ENCODE measurements around the gene SYT17.
A peak's percentile ranks its signal among the peaks of the same experiment; 100 is the strongest.

SYT17 gene

GRCh38 chr16:19131825-19132218 lies 36.2 kb upstream of the SYT17 start:
- Histone ChIP-seq H3K36me3 (ENCODE audit: control insufficient read depth, insufficient read depth, low read length, severe bottlenecking) (no peaks in the 10 kb centered on the region), H3K4me3 (ENCODE audit: low read length) (no peak overlapping the region), H3K9me3 (ENCODE audit: control insufficient read depth, low read length) (no peaks in the 10 kb centered on the region), H3K9ac (ENCODE audit: low read length) (no peak overlapping the region), H3K4me1 (ENCODE audit: control insufficient read depth, insufficient read depth, low read length) (peaks cover 32% of the 10 kb centered on the region), H3K27me3 (replicated peaks; ENCODE audit: control insufficient read depth, insufficient read depth, low read length) (no peaks in the 10 kb centered on the region)
- no peak for DNase-seq (ENCODE audit: low read depth)

- Histone ChIP-seq H3K9me3 (ENCODE audit: control insufficient read depth, low read length) (no peaks in the 10 kb centered on the region), H3K4me1 (ENCODE audit: control insufficient read depth, insufficient read depth, low read length) (peaks cover 37% of the 10 kb centered on the region), H3K9ac (ENCODE audit: low read length) (no peak overlapping the region), H3K36me3 (ENCODE audit: control insufficient read depth, insufficient read depth, low read length, severe bottlenecking) (no peaks in the 10 kb centered on the region), H3K27me3 (replicated peaks; ENCODE audit: control insufficient read depth, insufficient read depth, low read length) (no peaks in the 10 kb centered on the region), H3K4me3 (ENCODE audit: low read length) (no peak overlapping the region)
- no peak for DNase-seq (ENCODE audit: low read depth)
Measured at GRCh38 chr16:19132255-19132654, 35.8 kb upstream of the SYT17 start.

GRCh38 chr16:19132898-19133297 lies 35.1 kb upstream of the SYT17 start:
- Histone ChIP-seq H3K9me3 (ENCODE audit: control insufficient read depth, low read length) (no peaks in the 10 kb centered on the region), H3K4me3 (ENCODE audit: low read length) (no peak overlapping the region), H3K36me3 (ENCODE audit: control insufficient read depth, insufficient read depth, low read length, severe bottlenecking) (no peaks in the 10 kb centered on the region), H3K4me1 (ENCODE audit: control insufficient read depth, insufficient read depth, low read length) (peaks cover 43% of the 10 kb centered on the region), H3K9ac (ENCODE audit: low read length) (no peak overlapping the region), H3K27me3 (replicated peaks; ENCODE audit: control insufficient read depth, insufficient read depth, low read length) (no peaks in the 10 kb centered on the region)
- DNase-seq (ENCODE audit: low read depth): no peak

- H3K4me3 ChIP-seq (ENCODE audit: low read length): no peak overlapping the region
- no peaks in the 10 kb centered on the region for H3K9me3 ChIP-seq (ENCODE audit: control insufficient read depth, low read length)
- peaks cover 50% of the 10 kb centered on the region for H3K4me1 ChIP-seq (ENCODE audit: control insufficient read depth, insufficient read depth, low read length)
- no peak overlapping the region for H3K9ac ChIP-seq (ENCODE audit: low read length)
- no peak for DNase-seq (ENCODE audit: low read depth)
- H3K36me3 ChIP-seq (ENCODE audit: control insufficient read depth, insufficient read depth, low read length, severe bottlenecking): no peaks in the 10 kb centered on the region
- no peaks in the 10 kb centered on the region for H3K27me3 ChIP-seq (replicated peaks; ENCODE audit: control insufficient read depth, insufficient read depth, low read length)
Measured at GRCh38 chr16:19133600-19133999, 34.4 kb upstream of the SYT17 start.

- no peaks in the 10 kb centered on the region for H3K27me3 ChIP-seq (replicated peaks; ENCODE audit: control insufficient read depth, insufficient read depth, low read length)
- DNase-seq (ENCODE audit: low read depth): no peak
- H3K9ac ChIP-seq (ENCODE audit: low read length): no peak overlapping the region
- H3K4me3 ChIP-seq (ENCODE audit: low read length): no peak overlapping the region
- H3K36me3 ChIP-seq (ENCODE audit: control insufficient read depth, insufficient read depth, low read length, severe bottlenecking): no peaks in the 10 kb centered on the region
- no peaks in the 10 kb centered on the region for H3K9me3 ChIP-seq (ENCODE audit: control insufficient read depth, low read length)
- peaks cover 64% of the 10 kb centered on the region for H3K4me1 ChIP-seq (ENCODE audit: control insufficient read depth, insufficient read depth, low read length)
Measured at GRCh38 chr16:19135201-19135842, 32.7 kb upstream of the SYT17 start.

- DNase-seq (ENCODE audit: low read depth): no peak
- Histone ChIP-seq H3K9me3 (ENCODE audit: control insufficient read depth, low read length) (no peaks in the 10 kb centered on the region), H3K27me3 (replicated peaks; ENCODE audit: control insufficient read depth, insufficient read depth, low read length) (no peaks in the 10 kb centered on the region), H3K4me3 (ENCODE audit: low read length) (peak overlapping the region; percentile 31), H3K9ac (ENCODE audit: low read length) (no peak overlapping the region), H3K36me3 (ENCODE audit: control insufficient read depth, insufficient read depth, low read length, severe bottlenecking) (no peaks in the 10 kb centered on the region), H3K4me1 (ENCODE audit: control insufficient read depth, insufficient read depth, low read length) (peaks cover 64% of the 10 kb centered on the region)
Measured at GRCh38 chr16:19135896-19136438, 32.1 kb upstream of the SYT17 start.

- no peaks in the 10 kb centered on the region for H3K36me3 ChIP-seq (ENCODE audit: control insufficient read depth, insufficient read depth, low read length, severe bottlenecking)
- peak overlapping the region; percentile 31 for H3K4me3 ChIP-seq (ENCODE audit: low read length)
- peaks cover 57% of the 10 kb centered on the region for H3K4me1 ChIP-seq (ENCODE audit: control insufficient read depth, insufficient read depth, low read length)
- H3K9ac ChIP-seq (ENCODE audit: low read length): peak overlapping the region; percentile 63
- DNase-seq (ENCODE audit: low read depth): no peak
- H3K27me3 ChIP-seq (replicated peaks; ENCODE audit: control insufficient read depth, insufficient read depth, low read length): no peaks in the 10 kb centered on the region
- H3K9me3 ChIP-seq (ENCODE audit: control insufficient read depth, low read length): no peaks in the 10 kb centered on the region
Measured at GRCh38 chr16:19136549-19137196, 31.4 kb upstream of the SYT17 start.

- DNase-seq (ENCODE audit: low read depth): no peak
- Histone ChIP-seq H3K9ac (ENCODE audit: low read length) (peak overlapping the region; percentile 63), H3K9me3 (ENCODE audit: control insufficient read depth, low read length) (no peaks in the 10 kb centered on the region), H3K36me3 (ENCODE audit: control insufficient read depth, insufficient read depth, low read length, severe bottlenecking) (no peaks in the 10 kb centered on the region), H3K4me1 (ENCODE audit: control insufficient read depth, insufficient read depth, low read length) (peaks cover 53% of the 10 kb centered on the region), H3K27me3 (replicated peaks; ENCODE audit: control insufficient read depth, insufficient read depth, low read length) (no peaks in the 10 kb centered on the region), H3K4me3 (ENCODE audit: low read length) (peak overlapping the region; percentile 31)
Measured at GRCh38 chr16:19137201-19138128, 30.6 kb upstream of the SYT17 start.

- peaks cover 53% of the 10 kb centered on the region for H3K4me1 ChIP-seq (ENCODE audit: control insufficient read depth, insufficient read depth, low read length)
- DNase-seq (ENCODE audit: low read depth): peak; percentile 89
- peaks cover under 1% of the 10 kb centered on the region for H3K27me3 ChIP-seq (replicated peaks; ENCODE audit: control insufficient read depth, insufficient read depth, low read length)
- no peaks in the 10 kb centered on the region for H3K36me3 ChIP-seq (ENCODE audit: control insufficient read depth, insufficient read depth, low read length, severe bottlenecking)
- H3K9me3 ChIP-seq (ENCODE audit: control insufficient read depth, low read length): no peaks in the 10 kb centered on the region
- no peak overlapping the region for H3K4me3 ChIP-seq (ENCODE audit: low read length)
- H3K9ac ChIP-seq (ENCODE audit: low read length): peak overlapping the region; percentile 39
Measured at GRCh38 chr16:19138601-19139000, 29.4 kb upstream of the SYT17 start.

- H3K27me3 ChIP-seq (replicated peaks; ENCODE audit: control insufficient read depth, insufficient read depth, low read length): peaks cover 7% of the 10 kb centered on the region
- H3K36me3 ChIP-seq (ENCODE audit: control insufficient read depth, insufficient read depth, low read length, severe bottlenecking): no peaks in the 10 kb centered on the region
- no peak overlapping the region for H3K4me3 ChIP-seq (ENCODE audit: low read length)
- H3K4me1 ChIP-seq (ENCODE audit: control insufficient read depth, insufficient read depth, low read length): peaks cover 53% of the 10 kb centered on the region
- H3K9ac ChIP-seq (ENCODE audit: low read length): no peak overlapping the region
- no peak for DNase-seq (ENCODE audit: low read depth)
- H3K9me3 ChIP-seq (ENCODE audit: control insufficient read depth, low read length): no peaks in the 10 kb centered on the region
Measured at GRCh38 chr16:19139436-19140091, 28.5 kb upstream of the SYT17 start.
